Hematopoietic multipotent progenitor cell treated with erythropoietin and hydrocortisone succinate and interleukin-3 and kit ligand, for 6 days (in vitro differentiated cells): ENCODE measurements around the gene RIOK2.
"Not testable (repeated sequence)": the region's sequence is repeated elsewhere in the genome, so short reads cannot be mapped to it uniquely, and the experiment has no call there.

Source experiments
- DNase-seq: peaks from one replicate; pipeline ENCODE4 v3.0.0-alpha.2; 2015

RIOK2 gene

DNA sequence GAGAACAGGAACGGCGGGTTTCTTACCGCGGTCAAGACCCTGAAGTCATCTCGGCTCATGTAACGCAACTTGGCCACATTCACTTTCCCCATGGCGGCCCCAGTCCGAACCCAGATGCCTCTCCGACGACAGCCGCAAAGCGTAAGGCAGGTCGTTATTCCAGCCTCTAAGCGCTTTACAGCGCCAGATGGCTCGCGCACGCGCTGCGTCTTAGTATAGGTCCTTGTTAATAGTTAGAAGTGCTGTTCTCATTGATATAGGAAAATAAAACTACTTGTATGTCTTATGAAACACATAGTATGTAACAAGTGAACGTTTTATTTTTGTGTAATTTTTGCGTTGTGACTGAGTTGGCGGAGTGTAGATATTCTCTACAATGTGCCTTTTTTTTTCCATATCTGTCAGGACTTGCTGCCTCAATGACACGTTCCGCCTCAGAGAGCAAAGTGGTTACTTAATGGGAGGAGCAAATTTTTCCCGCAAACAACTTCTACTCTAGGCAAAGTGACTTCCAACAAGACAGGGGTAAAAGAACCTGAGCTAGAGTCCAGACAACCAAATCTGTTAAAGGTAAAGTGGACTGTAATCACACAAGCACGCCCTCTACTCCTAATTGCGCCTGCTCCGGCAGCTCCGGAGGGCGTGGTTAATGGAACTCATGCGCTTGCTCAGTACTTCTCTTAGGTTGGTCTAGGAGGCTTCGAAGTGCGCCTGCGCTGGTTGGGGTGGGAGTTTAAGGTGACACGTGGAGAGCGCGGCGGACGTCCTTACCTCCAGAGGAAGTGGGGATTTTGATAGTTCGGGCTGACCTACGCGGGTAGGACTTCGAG lies at the start of gene RIOK2:
TSS of gene RIOK2 (minus strand) at position 148 of the 830 bp plus-strand sequence. CDS start at position 92, 56 bp downstream.
- peak; percentile 98 for DNase-seq

DNA sequence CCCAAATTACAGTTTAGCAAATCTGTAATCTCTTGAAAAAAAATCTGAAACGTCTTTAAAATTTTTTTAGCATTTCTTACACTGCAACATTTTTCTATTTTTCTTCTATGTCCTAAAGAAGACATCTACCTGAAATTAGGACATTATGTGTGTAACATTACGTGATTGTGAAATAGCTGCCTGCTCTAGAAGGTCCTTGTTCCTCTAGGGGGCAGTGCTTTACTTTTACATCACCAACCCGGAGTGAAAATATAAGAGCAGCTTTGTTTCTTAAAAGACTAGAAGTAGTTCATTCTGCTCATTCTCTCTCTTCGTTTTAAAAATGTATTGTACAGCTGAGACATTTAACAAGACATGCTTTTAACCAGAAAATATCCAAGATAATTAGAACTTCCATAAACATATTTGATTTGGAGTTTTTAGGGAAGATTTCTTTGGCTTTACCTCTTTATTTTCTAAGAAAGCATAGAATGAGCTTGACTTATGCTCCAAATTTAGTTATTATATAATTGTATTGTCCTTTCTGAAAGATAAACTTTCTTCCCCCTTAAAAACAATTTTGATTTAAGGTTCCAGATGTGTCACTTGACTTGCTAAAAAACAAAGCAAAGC lies 48.1 kb upstream of the RIOK2 start:
- DNase-seq = peak; percentile 88

DNA sequence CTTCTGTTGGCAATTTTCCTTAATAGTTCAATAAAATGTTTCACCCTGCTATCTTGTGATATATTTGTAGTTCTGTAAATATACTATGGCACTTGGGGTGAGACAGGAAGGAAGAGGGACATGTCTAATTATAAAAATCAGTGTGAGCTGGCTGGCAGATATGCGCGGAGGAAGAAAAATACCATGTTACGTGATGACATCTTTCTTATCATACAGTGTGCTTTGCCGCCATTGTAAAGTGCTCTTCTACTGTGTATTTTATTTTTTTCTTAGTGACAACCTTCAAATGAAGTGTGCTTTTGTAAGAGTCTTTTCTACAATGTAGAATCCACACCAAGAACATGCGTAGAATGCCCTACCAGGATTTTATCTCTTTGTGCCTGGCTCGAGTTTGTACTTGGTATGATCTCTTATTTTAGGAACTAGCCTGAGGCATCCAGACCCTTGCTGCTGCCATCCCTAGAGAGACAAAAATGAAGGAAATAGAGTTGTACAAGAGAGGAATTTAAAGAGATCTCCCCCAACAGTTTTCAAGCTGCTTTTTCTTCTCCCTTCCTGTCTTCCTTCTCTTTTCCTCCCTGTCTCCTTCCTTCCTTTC lies 46.7 kb upstream of the RIOK2 start:
- DNase-seq = no peak

DNA sequence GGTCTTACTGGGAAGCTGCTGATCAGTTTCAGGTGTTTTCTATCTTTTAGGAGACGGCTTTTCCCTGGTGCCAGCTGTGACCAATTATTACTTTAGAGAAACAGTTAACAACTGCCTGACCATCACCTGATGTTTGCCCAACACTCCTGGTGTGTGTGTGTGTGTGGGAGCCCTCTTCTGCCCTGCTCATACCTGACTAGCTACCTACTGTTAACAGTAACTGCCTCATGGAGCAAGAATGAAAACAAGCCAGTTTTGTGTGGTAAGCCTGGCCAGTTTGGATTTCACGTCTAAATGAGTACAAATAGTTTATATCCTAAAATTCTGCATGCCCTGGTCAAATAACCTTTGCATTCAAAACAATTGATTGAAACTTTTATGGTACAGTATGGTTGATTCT lies 46.1 kb upstream of the RIOK2 start:
- DNase-seq = no peak

DNA sequence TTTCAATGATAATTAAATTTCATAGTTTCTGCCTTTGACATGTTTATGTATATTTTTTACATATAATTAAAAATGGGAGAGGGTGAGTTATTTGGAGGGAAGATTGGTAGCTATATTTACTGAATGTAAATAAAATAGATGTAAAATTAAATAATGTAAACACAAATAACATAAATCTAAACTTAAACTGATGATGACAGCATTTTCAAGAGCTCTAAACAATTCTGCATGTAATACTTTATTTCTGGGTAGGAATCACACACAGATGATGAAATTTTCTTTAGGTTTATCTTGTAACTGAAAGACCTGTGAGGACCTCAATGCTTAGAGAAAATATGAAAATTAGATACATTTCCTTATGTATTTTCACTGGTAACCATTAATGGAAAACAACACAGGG lies 42.2 kb upstream of the RIOK2 start:
- no peak for DNase-seq

DNA sequence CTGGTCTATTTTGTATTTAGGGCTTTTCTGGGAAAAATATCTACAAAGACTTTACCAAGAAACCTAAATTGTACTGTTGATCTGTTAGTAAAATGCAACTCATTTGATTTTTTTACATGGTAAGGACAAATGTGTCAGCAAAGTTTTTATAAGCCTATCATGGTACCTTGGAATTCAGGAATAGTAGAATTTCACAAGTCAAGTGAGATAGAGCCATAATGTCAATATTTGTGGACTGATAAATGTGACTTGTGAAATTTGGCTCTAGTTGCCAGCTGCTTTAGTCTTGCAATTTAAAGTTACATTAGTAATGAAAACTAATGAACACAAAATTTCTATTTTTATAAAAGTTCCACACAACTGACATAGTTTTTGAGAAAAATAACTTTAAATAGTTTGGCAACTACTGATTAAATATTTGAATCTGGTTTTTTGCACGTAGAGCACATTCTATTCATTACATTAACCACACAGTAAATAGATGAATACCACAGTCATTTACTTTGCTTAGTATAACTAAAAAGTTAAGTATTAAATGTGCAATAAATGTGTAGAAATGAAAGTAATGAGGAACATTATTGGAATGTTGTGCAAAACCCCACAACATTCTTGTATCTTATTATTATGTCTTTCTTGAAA lies 41.2 kb upstream of the RIOK2 start:
- no peak for DNase-seq

DNA sequence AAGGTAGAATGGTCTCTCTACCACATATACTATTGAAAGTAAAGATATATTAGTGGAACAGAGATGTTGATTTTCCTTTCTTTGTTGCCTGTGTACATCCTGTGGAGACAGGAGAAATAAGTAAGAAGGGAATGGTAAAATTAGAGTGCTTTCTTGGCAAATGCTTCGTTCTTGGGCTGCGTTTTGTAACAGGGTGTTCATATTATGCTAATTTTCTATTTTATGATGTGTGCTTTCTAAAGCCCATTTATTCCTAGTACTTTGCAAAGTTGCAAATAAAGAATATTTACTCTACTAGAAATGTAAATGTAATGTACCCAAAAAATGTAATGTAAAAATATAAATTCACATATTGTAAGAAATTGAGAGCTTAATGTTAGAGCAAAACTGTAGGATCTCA lies 40.5 kb upstream of the RIOK2 start:
- DNase-seq = no peak

DNA sequence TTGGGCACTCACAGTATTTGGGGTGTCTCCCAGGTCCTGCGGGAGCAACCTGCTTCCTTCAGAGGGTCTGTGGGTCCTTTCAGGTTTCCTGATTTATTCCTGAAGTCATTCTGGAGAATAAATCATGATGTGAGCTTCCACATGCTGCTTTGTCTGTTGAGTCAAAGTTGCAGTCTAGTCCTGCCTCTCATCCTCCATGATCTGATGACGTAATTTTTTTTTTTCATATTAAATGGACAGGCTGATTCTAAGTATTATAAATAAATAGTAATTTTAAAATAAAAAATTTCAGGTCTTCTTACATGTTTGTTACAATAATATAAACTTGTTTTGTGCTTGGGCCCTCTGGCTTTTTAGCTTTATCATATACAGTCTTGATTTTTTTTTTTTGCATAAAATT lies 26.3 kb upstream of the RIOK2 start:
- no peak for DNase-seq

DNA sequence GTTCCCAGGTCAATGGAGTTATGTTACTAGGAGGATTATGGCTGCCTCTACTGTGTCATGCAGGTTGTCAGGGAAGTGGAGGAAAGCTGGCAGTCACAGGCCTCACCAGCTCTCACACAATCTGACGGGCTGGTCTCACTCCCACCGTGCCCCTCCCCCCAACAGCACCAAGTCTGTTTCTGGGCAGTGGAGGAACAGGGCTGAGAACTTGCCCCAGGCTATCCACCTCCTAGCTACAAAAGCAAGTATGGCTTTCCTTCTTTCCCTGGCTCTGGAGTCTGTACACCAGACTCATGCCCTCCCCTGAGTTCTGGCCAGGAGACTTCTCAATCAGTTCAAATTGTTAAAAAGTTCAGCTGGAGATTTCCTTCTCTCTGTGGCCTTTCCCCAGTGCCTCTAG lies 25.7 kb upstream of the RIOK2 start:
- no peak for DNase-seq

DNA sequence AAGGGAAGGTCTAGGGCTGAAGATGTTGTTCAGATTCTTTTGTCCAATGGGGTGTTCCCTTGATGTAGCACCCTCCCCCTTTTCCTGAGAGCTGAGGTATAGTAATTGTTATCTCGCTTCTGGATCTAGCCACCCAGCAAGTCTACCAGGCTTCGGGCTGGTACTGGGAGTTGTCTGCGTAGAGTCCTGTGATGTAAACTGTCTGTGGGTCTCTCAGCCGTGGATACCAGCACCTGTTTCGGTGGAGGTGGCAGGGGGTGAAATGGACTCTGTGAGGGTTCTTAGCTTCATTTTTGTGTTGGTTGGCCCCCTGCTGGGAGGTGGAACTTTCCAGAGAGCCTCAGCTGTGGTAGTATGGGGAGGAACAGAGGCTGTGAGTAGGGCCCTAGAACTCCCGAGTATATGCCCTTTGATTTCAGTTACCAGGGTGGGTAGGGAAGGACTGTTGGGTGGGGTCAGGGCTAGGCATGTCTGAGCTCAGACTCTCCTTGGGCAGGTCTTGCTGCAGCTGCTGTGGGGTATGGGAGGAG lies 25.2 kb upstream of the RIOK2 start:
- DNase-seq = no peak

DNA sequence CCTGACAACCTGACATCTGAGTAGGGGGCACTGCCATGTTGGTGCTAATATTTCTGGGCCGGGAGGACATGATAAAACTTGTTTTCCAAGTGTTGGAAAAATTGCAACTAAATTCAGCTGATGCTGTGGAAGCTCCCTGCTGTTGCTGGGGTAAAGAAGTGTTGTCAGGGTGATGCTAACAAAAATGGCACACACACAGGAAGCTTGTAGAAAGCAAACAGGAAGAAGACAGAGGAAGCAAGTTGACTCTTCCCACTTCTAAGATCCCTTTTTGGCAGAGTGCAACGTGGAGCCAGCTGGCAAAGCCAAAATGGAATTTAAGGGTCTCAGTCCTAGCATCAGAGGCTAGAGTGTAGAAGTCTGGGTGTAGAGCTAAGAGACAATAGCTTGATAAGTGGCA lies 11.3 kb upstream of the RIOK2 start:
- DNase-seq = no peak

DNA sequence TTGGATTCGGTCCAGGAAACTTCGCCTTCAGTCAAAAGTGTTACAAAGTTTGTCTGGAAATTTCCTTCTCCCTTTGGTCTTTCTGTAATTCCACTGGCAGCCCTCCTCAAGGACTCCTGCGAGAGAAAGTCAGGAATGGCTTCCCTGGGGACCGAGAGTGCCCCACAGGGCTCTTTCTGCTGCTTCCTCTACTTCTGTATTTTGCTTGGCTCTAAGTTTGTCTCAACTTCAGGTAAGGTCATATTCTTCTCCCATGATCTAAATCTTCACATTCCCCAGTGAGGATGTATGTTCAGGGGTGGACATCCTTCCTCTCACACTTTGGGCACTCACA lies 10.3 kb upstream of the RIOK2 start:
- no peak for DNase-seq

DNA sequence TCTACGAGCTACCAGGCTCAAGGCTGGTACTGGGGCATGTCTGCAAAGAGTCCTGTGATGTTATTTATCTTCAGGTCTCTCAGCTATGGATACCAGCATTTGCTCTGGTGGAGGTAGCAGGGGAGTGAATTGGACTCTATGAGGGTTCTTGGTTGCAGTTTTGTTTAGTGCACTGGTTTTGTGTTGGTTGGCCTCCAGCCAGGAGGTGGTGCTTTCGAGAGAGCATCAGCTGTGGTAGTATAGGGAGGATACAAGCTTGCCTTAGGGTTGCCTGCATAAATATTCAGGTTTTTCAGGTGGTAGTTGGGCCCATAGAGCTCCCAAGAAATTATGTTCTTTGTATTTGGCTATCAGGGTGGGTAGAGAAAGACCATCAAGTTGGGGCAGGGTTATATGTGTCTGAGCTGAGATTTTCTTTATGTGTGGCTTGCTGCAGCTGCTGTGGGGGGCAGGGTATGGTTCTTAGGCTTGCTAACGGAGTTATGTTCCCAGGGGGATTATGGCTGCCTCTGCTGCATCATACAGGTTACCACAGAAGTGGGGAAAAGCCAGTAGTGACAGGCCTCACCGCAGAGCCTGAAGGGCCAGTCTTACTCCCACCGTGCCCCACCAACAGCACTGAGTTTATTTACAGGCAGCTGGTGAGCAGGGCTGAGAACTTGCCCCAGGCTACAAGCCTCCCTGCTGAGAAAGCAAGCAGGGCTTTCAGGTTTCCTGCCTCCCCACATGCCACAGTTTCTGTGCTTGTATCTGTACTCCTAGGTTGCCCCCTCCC lies 9.7 kb upstream of the RIOK2 start:
- no peak for DNase-seq

DNA sequence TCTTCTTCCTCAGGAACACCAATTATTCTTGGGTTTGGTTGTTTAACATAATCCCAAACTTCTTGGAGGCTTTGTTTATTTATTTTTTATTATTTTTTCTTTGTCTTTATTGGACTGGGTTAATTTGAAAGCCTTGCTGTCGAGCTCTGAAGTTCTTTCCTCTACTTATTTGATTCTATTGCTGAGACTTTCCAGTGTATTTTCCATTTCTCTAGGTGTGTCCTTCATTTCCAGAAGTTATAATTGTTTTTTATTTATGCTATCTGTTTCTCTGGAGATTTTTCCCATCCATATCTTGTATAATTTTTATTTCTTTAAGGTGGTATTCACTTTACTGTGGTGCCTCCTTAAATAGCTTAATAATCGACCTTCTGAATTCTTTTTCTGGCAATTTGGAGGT lies 8.8 kb upstream of the RIOK2 start:
- no peak for DNase-seq

DNA sequence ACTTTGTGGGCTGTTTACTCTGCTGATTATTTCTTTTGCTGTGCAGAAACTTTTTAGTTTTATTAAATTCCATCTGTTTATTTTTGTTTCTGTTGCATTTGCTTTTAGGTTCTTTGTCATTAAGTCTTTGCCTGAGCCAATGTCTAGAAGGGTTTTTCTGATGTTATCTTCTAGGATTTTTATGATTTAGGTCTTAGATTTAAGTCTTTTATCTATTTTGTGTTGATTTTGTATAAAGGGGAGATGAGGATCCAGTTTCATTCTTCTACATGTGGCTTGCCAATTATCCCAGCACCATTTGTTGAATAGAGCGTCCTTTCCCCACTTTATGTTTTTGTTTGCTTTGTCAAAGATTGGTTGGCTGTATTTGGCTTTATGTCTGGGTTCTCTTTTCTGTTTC lies 6.5 kb upstream of the RIOK2 start:
- DNase-seq = not testable (repeated sequence)

DNA sequence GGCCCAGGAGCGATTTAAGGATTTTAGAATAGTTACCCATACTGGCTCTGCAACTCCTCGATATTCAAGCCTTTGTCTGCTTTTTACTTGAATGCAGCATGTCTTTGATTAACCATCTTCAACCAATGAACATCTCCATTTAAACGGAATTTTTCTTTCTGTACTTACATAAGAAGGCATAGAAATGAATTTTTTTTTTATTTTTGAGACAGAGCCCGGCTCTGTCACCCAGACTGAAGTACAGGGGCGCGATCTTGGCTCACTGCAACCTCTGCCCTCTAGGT lies 825 bp upstream of the RIOK2 start:
- DNase-seq = no peak

DNA sequence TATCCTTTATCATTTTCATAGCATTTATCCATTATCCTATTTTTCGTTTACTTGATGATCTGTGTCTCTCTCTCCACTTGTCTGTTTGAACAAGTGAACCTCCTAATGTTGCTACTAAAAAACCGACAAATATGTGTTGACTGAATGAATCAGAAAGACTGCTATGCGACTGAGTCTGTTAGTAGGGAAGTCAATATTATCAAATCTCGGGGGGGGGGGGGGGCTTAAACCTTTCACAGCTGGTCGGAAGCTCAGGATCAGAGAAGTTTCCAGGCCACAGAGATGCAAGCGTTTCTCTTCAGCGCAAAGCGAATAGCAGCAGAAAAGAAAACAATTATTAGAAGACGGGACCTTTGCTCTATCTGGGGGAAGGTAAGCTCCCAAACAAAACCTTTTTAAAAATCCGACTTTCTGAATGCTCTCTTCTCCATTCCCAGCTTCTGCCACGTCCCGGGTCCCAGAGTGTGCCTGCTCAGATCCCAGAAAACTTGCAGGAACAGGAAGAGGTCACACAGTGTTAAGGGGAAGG lies 412 bp downstream of the RIOK2 start:
- DNase-seq = peak; percentile 41

DNA sequence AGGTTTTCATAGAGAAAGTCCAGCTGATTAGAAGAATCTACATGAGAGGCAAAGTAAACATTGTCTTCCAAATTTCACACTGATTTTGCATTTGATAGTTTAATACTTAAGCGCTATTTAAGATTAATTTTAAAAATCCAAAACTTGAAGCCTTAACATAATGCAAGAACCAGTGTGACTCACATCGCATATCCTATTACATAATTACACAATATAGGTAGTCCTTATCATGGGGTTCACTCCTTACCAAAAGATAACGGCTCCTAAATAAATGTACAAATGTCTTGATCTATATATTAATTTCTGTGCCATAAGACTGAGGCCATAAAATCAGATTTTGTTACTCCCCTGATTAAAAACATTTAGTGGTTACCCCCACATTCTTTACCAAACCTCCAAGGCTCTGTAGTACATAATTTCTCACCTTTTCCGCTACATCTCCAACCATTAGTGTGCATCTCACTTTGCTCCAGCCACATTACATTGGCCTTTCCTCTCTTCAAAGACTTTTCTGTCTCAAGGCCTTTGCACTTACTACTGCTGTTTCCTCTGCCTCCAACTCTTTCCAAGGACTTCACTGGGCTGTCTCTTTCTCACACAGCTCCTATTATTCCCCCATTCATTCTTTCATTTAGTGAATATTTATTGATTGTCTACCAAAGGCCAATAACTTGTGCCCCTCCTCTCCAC lies 1.0 kb downstream of the RIOK2 start:
- DNase-seq = no peak

DNA sequence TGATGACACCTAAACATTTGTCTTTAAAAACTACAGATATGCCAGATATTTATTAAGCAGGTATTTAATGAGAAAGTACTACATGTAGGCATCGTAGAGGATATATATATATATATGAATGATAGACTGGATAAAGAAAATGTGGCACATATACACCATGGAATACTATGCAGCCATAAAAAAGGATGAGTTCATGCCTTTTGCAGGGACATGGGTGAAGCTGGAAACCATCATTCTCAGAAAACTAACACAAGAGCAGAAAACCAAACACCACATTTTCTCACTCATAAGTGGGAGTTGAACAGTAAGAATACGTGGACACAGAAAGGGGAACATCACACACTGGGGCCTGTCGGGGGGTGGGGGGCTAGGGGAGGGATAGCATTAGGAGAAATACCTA lies 3.6 kb downstream of the RIOK2 start:
- not testable (repeated sequence) for DNase-seq

DNA sequence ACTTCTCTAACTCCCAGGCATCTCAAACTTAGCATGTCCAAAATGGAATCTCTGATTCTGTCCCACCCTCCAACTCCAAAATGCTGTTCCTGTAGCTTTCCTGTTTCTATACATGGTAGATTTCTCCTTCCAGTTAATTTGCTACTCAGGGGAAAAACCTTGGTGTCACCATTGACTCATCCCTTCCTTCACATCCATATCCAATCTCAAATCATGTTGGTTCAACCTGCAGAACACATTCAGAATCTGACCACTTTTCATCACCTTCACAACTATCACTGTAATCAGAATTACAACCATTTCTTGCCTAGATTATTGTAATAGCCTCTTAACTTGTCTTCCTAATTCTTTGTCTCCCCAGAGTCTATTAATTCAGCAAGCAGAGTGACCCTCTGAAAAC lies 10.8 kb downstream of the RIOK2 start:
- no peak for DNase-seq

DNA sequence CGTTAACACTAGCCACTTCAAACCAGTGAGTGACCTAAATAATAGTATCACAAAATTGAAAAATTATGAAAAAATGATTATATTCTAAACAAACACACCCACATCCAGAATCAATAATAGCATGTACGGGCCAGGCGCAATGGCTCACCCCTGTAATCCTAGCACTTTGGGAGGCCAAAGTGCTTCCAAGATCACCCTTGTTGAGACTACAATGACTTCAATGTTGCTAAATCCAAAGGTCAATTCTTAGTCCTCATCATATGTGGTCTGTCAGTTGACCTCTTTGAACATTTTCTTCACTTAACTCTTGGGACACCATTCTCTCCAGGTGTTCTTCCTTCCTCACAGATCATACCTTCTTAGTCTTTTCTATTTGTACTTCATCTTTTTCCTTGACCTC lies 11.3 kb downstream of the RIOK2 start:
- no peak for DNase-seq

DNA sequence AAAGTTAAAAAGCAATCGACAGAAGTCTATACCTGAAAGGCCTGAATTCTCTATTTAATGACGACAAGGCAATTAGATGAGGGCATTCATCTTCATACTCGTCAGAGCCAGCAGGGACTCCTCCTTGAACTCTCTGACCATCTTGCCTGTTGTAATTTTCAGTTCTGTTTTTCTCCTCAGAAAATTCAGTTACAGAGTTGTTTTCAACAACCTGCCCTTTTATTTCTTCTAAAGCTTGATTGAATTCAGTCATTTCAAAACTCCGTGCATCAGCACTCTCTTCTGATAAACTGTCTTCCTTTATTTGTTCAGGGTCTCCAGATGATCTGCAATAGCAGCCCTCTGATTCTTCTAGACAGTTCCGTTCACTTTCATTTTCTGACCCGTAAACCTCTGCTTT lies 15.6 kb downstream of the RIOK2 start:
- DNase-seq = no peak
